Activated T-cell treated with anti-CD3 and anti-CD28 coated beads, Interleukin-2, amount 50 U/mL, for 72 hours (primary cell): ENCODE data around the gene FTH1. TPM values are rescaled to one million over a fixed set of nuclear protein-coding genes. Genes with fewer than 3 reads are reported as not detected.
"Not testable (repeated sequence)": the region's sequence is repeated elsewhere in the genome, so short reads cannot be mapped to it uniquely, and the experiment has no call there.

Experiments
- ATAC-seq, 2 donors: fragments of 150-1000 bp; cut with Tn5 transposase; replicated peaks in 1 of 2; 2 replicates each; pipeline ENCODE4 v1.10.0; 2021; ENCODE audit warnings: moderate library complexity in 2 of 2, mild to moderate bottlenecking in 1 of 2
- DNase-seq, 2 donors: peaks; one replicate each; pipeline ENCODE4 v3.0.0; 2021 to 2022; ENCODE audit warnings: mixed read lengths in 1 of 2
- H3K27ac Mint-ChIP-seq: one replicate; pipeline ENCODE4 v1.8.0; 2022; ENCODE audit warnings: mild to moderate bottlenecking, moderate library complexity, mixed read lengths
- H3K27me3 Mint-ChIP-seq: one replicate; pipeline ENCODE4 v1.8.0; 2022; ENCODE audit warnings: low read depth, mixed read lengths
- H3K36me3 Mint-ChIP-seq, 2 donors: one replicate each; pipeline ENCODE4 v1.8.0; 2022; ENCODE audit warnings: mixed read lengths in 2 of 2, mild to moderate bottlenecking in 1 of 2; ENCODE audit not compliant: insufficient read depth in 2 of 2
- H3K4me1 Mint-ChIP-seq: one replicate; pipeline ENCODE4 v1.8.0; 2022; ENCODE audit warnings: low read depth, mixed read lengths
- H3K4me3 Mint-ChIP-seq, 2 donors: one replicate each; pipeline ENCODE4 v1.8.0; 2022; ENCODE audit warnings: mild to moderate bottlenecking in 2 of 2, mixed read lengths in 2 of 2, moderate library complexity in 2 of 2
- H3K9me3 Mint-ChIP-seq, 2 donors: one replicate each; pipeline ENCODE4 v1.8.0; 2022; ENCODE audit warnings: mixed read lengths in 2 of 2
- total RNA-seq, 2 donors: library from RNA; stranded (reverse); gene quantifications; one replicate each; pipeline ENCODE4 v1.2.3, GENCODE V29; 2022

FTH1 gene
- total RNA-seq, 2 donors from 2014 or later = 1,135 to 1,244 TPM

DNA sequence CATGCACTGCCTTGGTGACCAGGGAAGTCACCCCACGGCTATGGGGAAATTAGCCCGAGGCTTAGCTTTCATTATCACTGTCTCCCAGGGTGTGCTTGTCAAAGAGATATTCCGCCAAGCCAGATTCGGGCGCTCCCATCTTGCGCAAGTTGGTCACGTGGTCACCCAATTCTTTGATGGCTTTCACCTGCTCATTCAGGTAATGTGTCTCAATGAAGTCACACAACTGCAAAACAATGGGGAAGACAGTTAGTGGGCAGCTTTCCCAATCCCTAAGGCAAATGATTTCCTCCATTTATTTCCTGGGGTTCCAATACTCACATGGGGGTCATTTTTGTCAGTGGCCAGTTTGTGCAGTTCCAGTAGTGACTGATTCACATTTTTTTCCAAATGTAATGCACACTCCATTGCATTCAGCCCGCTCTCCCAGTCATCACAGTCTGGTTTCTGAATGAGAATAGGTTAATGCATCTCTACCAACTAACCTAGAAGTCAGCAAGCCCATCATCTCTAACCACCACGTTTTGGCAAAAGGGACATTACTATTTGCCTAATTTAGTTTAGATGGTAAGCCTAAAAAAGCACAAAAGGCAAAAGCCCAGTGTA is 2.7 kb downstream of the FTH1 start:
- DNase-seq, ATAC-seq, H3K27me3 Mint-ChIP-seq, H3K9me3 Mint-ChIP-seq: not testable (repeated sequence)
- Mint-ChIP-seq H3K4me3 (peak overlapping the region; percentile 84 to 98), H3K4me1 (peaks cover 46% of the 10 kb centered on the region), H3K27ac (peak overlapping the region; percentile 74), H3K36me3 (peaks cover 21 to 29% of the 10 kb centered on the region in 2 donors)

DNA sequence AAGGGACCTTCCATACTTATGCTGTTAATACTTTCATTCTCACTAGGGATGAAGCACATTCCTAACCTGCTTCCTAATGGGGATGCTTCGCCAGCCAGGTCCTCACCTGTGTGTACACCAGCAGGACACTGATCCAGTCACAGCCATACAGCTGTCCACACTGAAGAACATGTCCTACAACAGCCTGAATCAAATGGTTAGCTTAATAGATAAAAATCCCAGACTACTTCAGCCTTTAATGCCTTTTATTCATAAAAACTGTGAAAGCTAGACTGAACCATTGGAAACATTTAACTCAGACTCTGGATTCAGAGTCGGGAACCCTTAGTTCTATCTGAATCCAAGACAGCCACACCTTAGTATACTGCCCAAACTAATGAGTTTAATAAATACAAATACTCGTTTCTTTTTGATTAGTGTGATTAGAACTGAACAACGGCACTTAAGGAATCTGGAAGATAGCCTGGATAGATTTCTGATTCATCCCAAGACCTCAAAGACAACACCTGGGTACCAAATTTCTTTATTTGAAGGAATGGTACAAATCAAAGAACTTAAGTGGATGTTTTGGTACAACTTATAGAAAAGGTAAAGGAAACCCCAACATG is 3.3 kb downstream of the FTH1 start:
- DNase-seq (no peak), ATAC-seq (no peak)
- H3K36me3 Mint-ChIP-seq = peaks cover 21 to 29% of the 10 kb centered on the region in 2 donors
- H3K9me3 Mint-ChIP-seq = no peaks in the 10 kb centered on the region
- no peaks in the 10 kb centered on the region for H3K27me3 Mint-ChIP-seq
- H3K4me3 Mint-ChIP-seq = peak overlapping the region; percentile 43 to 98
- peak overlapping the region; percentile 43 for H3K27ac Mint-ChIP-seq
- peaks cover 44% of the 10 kb centered on the region for H3K4me1 Mint-ChIP-seq

- H3K9me3 Mint-ChIP-seq = no peaks in the 10 kb centered on the region
- H3K27me3 Mint-ChIP-seq = no peaks in the 10 kb centered on the region
- peak overlapping the region; percentile 54 to 98 for H3K4me3 Mint-ChIP-seq
- H3K36me3 Mint-ChIP-seq = peaks cover 21 to 26% of the 10 kb centered on the region in 2 donors
- ATAC-seq = peak in 1 of 2 donors; percentile 6
- no peak for DNase-seq
- peak overlapping the region; percentile 52 for H3K27ac Mint-ChIP-seq
- H3K4me1 Mint-ChIP-seq = peaks cover 44% of the 10 kb centered on the region
Measured at GRCh38 chr11:61963282-61964057, 4.0 kb downstream of the FTH1 start.

- no peak for DNase-seq
- peaks cover 40% of the 10 kb centered on the region for H3K4me1 Mint-ChIP-seq
- H3K27ac Mint-ChIP-seq = no peak overlapping the region
- no peak for ATAC-seq
- H3K27me3 Mint-ChIP-seq = no peaks in the 10 kb centered on the region
- H3K4me3 Mint-ChIP-seq = no peak overlapping the region
- no peaks in the 10 kb centered on the region for H3K9me3 Mint-ChIP-seq
- peaks cover 21 to 26% of the 10 kb centered on the region in 2 donors for H3K36me3 Mint-ChIP-seq
Measured at GRCh38 chr11:61963016-61963281, 4.5 kb downstream of the FTH1 start.

- no peak overlapping the region for H3K4me3 Mint-ChIP-seq
- peak in 1 of 2 donors; percentile 13 for ATAC-seq
Measured at GRCh38 chr11:61962213-61963015, 5.0 kb downstream of the FTH1 start.

GRCh38 chr11:61961570-61962212 is 5.7 kb downstream of the FTH1 start:
- DNase-seq = peak in 1 of 2 donors; percentile 28

More at GRCh38 chr11:61962213-61963015, 5.0 kb downstream of the FTH1 start:
- no peak overlapping the region for H3K27ac Mint-ChIP-seq
- peaks cover 40% of the 10 kb centered on the region for H3K4me1 Mint-ChIP-seq
- no peaks in the 10 kb centered on the region for H3K9me3 Mint-ChIP-seq
- DNase-seq = no peak
- H3K36me3 Mint-ChIP-seq = peaks cover 21 to 26% of the 10 kb centered on the region in 2 donors
- H3K27me3 Mint-ChIP-seq = no peaks in the 10 kb centered on the region

DNA sequence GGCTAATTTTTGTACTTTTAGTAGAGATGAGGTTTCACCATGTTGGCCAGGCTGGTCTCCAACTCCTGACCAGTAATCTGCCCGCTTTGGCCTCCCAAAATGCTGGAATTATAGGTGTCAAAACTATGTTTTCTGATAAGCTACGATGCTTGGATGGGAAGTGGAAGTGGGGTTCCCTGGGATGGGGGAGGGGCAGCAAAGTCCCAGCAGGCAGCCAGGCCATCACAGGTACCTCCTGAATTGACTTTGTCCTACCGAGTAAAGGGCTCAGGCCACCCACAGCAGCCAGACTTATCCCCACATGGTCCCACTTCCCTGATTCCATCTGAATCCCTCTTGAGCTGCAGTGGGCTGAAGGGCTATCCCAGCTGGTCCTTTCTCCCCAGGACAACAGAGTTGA is 6.9 kb downstream of the FTH1 start:
- H3K27me3 Mint-ChIP-seq = no peaks in the 10 kb centered on the region
- H3K9me3 Mint-ChIP-seq = no peaks in the 10 kb centered on the region
- H3K36me3 Mint-ChIP-seq = peaks cover 16 to 17% of the 10 kb centered on the region in 2 donors
- no peak for DNase-seq
- no peak overlapping the region for H3K27ac Mint-ChIP-seq
- ATAC-seq = no peak
- H3K4me1 Mint-ChIP-seq = peaks cover 46% of the 10 kb centered on the region
- H3K4me3 Mint-ChIP-seq = no peak overlapping the region

More at GRCh38 chr11:61961570-61962212, 5.7 kb downstream of the FTH1 start:
- H3K4me3 Mint-ChIP-seq = no peak overlapping the region
- peak in 1 of 2 donors; percentile 4 for ATAC-seq
- no peaks in the 10 kb centered on the region for H3K27me3 Mint-ChIP-seq
- H3K9me3 Mint-ChIP-seq = no peaks in the 10 kb centered on the region
- H3K27ac Mint-ChIP-seq = no peak overlapping the region
- H3K4me1 Mint-ChIP-seq = peaks cover 40% of the 10 kb centered on the region
- H3K36me3 Mint-ChIP-seq = peaks cover 21 to 24% of the 10 kb centered on the region in 2 donors

DNA sequence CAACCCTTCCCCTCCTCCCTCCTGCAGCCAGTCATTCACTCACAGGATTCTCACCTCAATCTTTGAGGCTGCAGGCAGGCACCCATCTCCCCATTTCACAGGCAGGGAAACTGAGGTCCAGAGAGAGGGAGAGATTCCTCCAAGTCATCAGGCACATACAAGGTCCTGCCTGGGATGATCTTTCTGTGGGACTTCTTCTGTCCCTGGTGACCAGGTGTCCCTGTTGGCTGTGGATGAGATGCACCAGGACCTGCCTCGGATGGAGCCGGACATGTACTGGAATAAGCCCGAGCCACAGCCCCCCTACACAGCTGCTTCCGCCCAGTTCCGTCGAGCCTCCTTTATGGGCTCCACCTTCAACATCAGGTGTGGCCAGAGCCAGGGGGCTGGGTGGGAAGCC is 7.8 kb downstream of the FTH1 start:
- Mint-ChIP-seq H3K4me3 (no peak overlapping the region), H3K27ac (no peak overlapping the region), H3K36me3 (peaks cover 7 to 8% of the 10 kb centered on the region in 2 donors), H3K9me3 (no peaks in the 10 kb centered on the region), H3K27me3 (no peaks in the 10 kb centered on the region), H3K4me1 (peaks cover 38% of the 10 kb centered on the region)
- DNase-seq (no peak), ATAC-seq (no peak)

DNA sequence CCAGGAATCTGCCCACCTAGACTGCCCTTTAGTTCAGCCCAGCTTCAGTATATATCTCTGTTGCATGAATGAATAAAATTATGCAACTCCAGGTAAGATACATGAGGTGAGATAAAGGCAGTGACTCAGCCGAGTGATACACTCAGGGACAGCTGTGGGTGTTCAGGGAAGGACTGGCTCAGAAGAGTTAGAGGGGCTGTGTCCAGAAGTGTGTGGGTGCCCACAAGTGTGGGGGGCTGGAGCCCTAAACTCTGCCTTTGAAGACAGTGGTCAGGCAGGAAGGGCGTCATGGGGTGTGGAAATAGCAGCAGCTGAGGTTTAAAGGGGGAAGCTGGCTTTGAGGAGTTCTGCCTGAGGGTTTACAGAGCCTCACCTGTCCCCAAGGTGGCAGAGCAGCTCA is 8.3 kb downstream of the FTH1 start:
- no peak overlapping the region for H3K4me3 Mint-ChIP-seq
- H3K4me1 Mint-ChIP-seq = peaks cover 32% of the 10 kb centered on the region
- no peaks in the 10 kb centered on the region for H3K27me3 Mint-ChIP-seq
- no peak for DNase-seq
- no peaks in the 10 kb centered on the region for H3K9me3 Mint-ChIP-seq
- peaks cover 2 to 6% of the 10 kb centered on the region in 2 donors for H3K36me3 Mint-ChIP-seq
- ATAC-seq = peak; percentile 15 to 34
- peak overlapping the region; percentile 4 for H3K27ac Mint-ChIP-seq

GRCh38 chr11:61958590-61958989 is 8.8 kb downstream of the FTH1 start:
- Mint-ChIP-seq H3K36me3 (peaks cover 0 to 3% of the 10 kb centered on the region in 2 donors), H3K4me3 (no peak overlapping the region), H3K27me3 (no peaks in the 10 kb centered on the region), H3K4me1 (peaks cover 27% of the 10 kb centered on the region), H3K27ac (no peak overlapping the region), H3K9me3 (no peaks in the 10 kb centered on the region)
- ATAC-seq = no peak
- DNase-seq = no peak

GRCh38 chr11:61957021-61957770 is 10.2 kb downstream of the FTH1 start:
- Mint-ChIP-seq H3K9me3 (no peaks in the 10 kb centered on the region), H3K4me1 (peaks cover 18% of the 10 kb centered on the region), H3K27me3 (no peaks in the 10 kb centered on the region), H3K4me3 (no peak overlapping the region), H3K36me3 (no peaks in the 10 kb centered on the region), H3K27ac (no peak overlapping the region)
- no peak for DNase-seq
- ATAC-seq = no peak
